GM21515 (cell line): ENCODE results near the gene C1orf122.
"Not testable (repeated sequence)": the region's sequence is repeated elsewhere in the genome, so short reads cannot be mapped to it uniquely, and the experiment has no call there.

Experiments used
- ATAC-seq: cut with Tn5 transposase; IDR thresholded peaks from one replicate; pipeline ENCODE4 v1.9.1; 2021; ENCODE audit not compliant: unreplicated experiment

The C1orf122 gene

GRCh38 chr1:37807555-37808368, at the start of gene C1orf122, which contains the start of gene YRDC:
C1orf122 (plus strand) TSS chr1:37807790; CDS start chr1:37808405, 615 bp downstream.
YRDC (minus strand) TSS chr1:37808208; CDS start chr1:37808180, 28 bp downstream.
- peak; percentile 84 for ATAC-seq

GRCh38 chr1:37759451-37759850, 48.1 kb upstream of the C1orf122 start:
- no peak for ATAC-seq

GRCh38 chr1:37761416-37762095, 46.0 kb upstream of the C1orf122 start:
- ATAC-seq, result no peak

GRCh38 chr1:37762516-37762915, 45.1 kb upstream of the C1orf122 start:
- ATAC-seq, result no peak

GRCh38 chr1:37763791-37764413, 43.7 kb upstream of the C1orf122 start:
- ATAC-seq, result no peak

DNA sequence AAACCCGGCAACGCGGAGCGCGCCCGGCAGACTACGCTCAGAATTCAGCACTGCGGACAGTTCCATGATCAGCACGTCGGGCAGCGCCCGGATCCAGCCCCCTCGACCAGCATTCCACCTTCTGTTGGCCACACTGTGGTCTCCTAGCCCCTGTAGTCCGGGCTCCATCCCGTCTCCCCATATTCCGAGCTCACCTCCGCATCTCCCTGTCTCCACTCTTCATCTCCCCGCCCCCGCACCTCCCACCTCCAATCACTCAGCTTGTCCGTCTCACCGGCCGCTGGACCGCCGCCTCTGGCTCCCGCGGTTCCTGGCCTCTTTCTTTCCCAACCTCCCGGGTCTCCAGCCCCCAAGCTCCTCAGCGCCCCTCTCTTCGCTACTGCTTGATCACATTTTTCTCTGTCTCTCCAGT, 43.2 kb upstream of the C1orf122 start:
- no peak for ATAC-seq

GRCh38 chr1:37764888-37765441, 42.6 kb upstream of the C1orf122 start, which contains the start of gene EPHA10:
EPHA10 (minus strand) TSS chr1:37765120; CDS start chr1:37765066, 54 bp downstream.
- no peak for ATAC-seq

DNA sequence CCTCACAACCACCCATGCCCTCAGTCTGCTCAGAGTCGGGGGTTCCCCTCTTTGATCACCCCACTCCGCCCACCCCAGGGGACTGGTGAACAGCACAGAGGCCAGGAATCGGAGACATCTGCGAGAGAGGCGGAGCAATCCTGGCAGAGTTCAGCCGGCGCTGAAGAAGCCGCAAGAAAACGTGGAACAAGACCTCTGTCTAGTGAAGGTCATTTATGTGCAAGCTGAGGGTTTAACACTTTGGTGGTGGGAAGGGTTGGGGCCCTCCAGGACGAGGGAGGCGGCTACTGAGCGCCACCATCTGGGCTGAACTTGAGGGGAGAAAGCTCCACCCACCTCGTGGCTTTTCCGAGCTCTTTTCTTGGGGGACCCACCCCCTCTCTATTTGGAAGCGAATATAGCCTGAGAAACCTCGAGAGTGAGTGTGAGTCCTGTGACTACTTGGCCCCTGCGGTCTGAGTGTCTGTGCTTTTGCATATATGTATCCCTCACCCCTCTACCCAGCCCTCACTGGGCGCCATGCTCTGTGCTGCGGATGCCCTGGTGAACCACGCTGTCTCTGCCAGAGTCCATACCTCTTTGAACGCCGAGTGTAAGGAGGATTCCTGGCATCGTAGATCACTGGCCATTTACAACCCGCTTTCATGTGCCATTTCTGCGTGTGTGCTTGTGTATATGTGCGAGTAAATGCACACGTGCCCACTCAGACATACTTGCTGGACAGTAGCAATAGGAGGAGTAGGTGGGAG, 41.5 kb upstream of the C1orf122 start:
- ATAC-seq, result no peak

DNA sequence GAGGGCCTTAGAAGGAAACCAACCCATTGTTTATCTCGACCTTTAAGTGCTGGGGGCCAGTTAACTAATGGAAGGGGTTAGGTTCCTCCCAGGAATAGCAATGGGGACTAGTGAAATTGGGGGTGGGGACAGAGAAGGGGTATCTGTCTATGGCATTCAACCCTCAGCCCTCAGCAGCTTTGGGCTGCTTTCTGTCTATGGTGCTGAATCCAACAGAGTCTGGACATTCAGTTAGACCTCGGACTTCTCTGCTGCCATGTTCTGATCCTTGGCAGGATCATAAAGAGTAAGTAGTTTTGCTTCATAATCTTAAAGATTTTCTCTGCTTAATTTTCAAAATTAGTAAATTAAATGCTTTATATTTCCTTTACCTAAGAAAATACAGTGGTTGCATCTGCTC, 40.1 kb upstream of the C1orf122 start:
- no peak for ATAC-seq

DNA sequence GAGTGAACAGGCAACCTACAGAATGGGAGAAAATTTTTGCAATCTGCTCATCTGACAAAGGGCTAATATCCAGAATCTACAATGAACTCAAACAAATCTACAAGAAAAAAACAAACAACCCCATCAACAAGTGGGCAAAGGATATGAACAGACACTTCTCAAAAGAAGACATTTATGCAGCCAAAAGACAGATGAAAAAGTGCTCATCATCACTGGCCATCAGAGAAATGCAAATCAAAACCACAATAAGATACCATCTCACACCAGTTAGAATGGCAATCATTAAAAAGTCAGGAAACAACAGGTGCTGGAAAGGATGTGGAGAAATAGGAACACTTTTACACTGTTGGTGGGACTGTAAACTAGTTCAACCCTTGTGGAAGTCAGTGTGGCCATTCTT, 36.1 kb upstream of the C1orf122 start:
- not testable (repeated sequence) for ATAC-seq

GRCh38 chr1:37776946-37777516, 30.6 kb upstream of the C1orf122 start:
- no peak for ATAC-seq

GRCh38 chr1:37778654-37779053, 28.9 kb upstream of the C1orf122 start:
- ATAC-seq, result no peak

- no peak for ATAC-seq
Observed at GRCh38 chr1:37782491-37782890, 25.1 kb upstream of the C1orf122 start.

DNA sequence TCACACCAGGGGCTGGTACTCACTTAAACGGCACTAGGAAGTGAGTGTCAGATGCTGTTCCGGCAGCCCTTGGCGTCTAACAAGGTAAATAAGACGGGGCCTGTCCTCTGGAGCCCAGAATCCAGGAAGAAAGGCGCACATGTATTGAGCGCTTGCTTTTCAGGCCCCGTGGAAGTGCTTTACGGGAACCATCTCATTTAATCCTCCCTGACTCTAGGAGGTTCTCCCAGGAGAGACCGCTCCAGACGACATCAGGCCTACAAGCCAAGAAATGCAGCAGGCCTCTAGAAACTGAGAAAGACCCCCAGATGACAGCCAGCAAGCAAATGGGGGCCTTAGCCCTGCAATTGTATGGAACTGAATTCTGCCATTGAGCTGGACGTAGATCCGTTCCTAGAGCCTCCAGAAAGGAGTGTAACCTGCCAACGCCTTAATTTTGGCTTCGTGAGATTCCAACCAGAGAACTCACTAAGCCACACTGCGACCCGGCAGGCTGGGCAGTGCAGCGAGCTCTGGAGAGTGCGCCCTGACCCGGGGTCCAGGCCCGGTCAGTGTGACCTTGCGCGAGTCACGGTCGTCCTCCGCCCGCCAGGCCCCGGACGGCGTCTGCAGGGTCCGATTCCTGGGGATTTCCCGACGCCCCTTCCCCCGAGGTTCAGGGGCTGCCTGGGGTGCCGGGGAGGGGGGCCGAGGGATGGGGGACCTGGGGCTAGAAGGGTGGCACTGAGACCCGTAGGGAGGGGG, 14.5 kb upstream of the C1orf122 start:
- ATAC-seq, result no peak

GRCh38 chr1:37793773-37794371, 13.7 kb upstream of the C1orf122 start, which contains the start of gene MANEAL:
MANEAL (plus strand) TSS chr1:37793847; CDS start chr1:37794183, 336 bp downstream.
- peak; percentile 50 for ATAC-seq

- ATAC-seq, result peak; percentile 34
Observed at GRCh38 chr1:37794372-37795339, 12.9 kb upstream of the C1orf122 start.

- ATAC-seq, result no peak
Observed at GRCh38 chr1:37795340-37796125, 12.1 kb upstream of the C1orf122 start.
